WTC11 (cell line): Measurements from ENCODE around the gene ZBTB7C. TPM values are rescaled to one million over a fixed set of nuclear protein-coding genes. Genes with fewer than 3 reads are reported as not detected.

Experiments
- ATAC-seq: fragments of 200-7000 bp; cut with Tn5 transposase; 2 replicates; pipeline ENCODE4 v1.10.0; 2021; ENCODE audit warnings: mild to moderate bottlenecking, moderate library complexity
- CTCF ChIA-PET: fragments of 300-600 bp; sonication (Branson Sonifier 250); formaldehyde crosslinking; loops from one replicate; lab custom pipeline; 2021; ENCODE audit warnings: antibody characterized with exemption; lab: Charles Lee
- POLR2A ChIA-PET: fragments of 350-600 bp; sonication (Branson Sonifier 250); formaldehyde crosslinking; loops from one replicate; lab custom pipeline; 2021; ENCODE audit warnings: antibody characterized with exemption; lab: Charles Lee
- DNase-seq: peaks from one replicate; pipeline ENCODE4 v3.0.0; 2021; ENCODE audit warnings: low spot score
- H3K27ac Mint-ChIP-seq: 2 replicates; pipeline ENCODE4 v1.8.0; 2021; ENCODE audit warnings: mixed read lengths
- H3K27me3 Mint-ChIP-seq: 2 replicates; pipeline ENCODE4 v1.8.0; 2021; ENCODE audit warnings: low read depth, mild to moderate bottlenecking, moderate library complexity, mixed read lengths
- H3K36me3 Mint-ChIP-seq: 2 replicates; pipeline ENCODE4 v1.8.0; 2021; ENCODE audit warnings: mixed read lengths
- H3K4me1 Mint-ChIP-seq: 2 replicates; pipeline ENCODE4 v1.8.0; 2022; ENCODE audit warnings: mixed read lengths
- H3K4me3 Mint-ChIP-seq: 2 replicates; pipeline ENCODE4 v1.8.0; 2021; ENCODE audit warnings: mild to moderate bottlenecking, moderate library complexity, mixed read lengths
- H3K9me3 Mint-ChIP-seq: 2 replicates; pipeline ENCODE4 v1.8.0; 2021; ENCODE audit warnings: mixed read lengths
- AR ChIP-seq: fragments of 250-450 bp; sonication (Bioruptor Pico); IDR thresholded peaks from 2 replicates; pipeline ENCODE4 v1.9.0; 2021; ENCODE audit warnings: mild to moderate bottlenecking
- CBFB ChIP-seq: sonication (generic); formaldehyde crosslinking; IDR thresholded peaks from 2 replicates; pipeline ENCODE4 v1.8.1; 2022; ENCODE audit warnings: mild to moderate bottlenecking, low read depth, missing genetic modification reagents
- CREM ChIP-seq: sonication (generic); formaldehyde crosslinking; IDR thresholded peaks from 2 replicates; pipeline ENCODE4 v1.8.1; 2022; ENCODE audit warnings: mild to moderate bottlenecking, missing genetic modification reagents, moderate library complexity
- E2F4 ChIP-seq: sonication (generic); formaldehyde crosslinking; IDR thresholded peaks from 2 replicates; pipeline ENCODE4 v1.8.1; 2022; ENCODE audit warnings: low read depth, mild to moderate bottlenecking, moderate library complexity, missing genetic modification reagents, borderline replicate concordance
- ERG ChIP-seq: fragments of 250-450 bp; sonication (Bioruptor Pico); IDR thresholded peaks from 2 replicates; pipeline ENCODE4 v1.8.0; 2021; ENCODE audit warnings: mild to moderate bottlenecking
- FOXP1 ChIP-seq: sonication (generic); formaldehyde crosslinking; IDR thresholded peaks from 2 replicates; pipeline ENCODE4 v1.8.0; 2022; ENCODE audit warnings: missing genetic modification reagents, mild to moderate bottlenecking, moderate library complexity, borderline replicate concordance
- GTF2I ChIP-seq: fragments of 250-450 bp; sonication (Bioruptor Pico); conservative IDR thresholded peaks from 2 replicates; pipeline ENCODE4 v1.4.0; 2021; ENCODE audit warnings: mild to moderate bottlenecking
- HMGA2 ChIP-seq: fragments of 250-450 bp; sonication (Bioruptor Pico); IDR thresholded peaks from 2 replicates; pipeline ENCODE4 v1.4.0; 2021; ENCODE audit warnings: mild to moderate bottlenecking, moderate library complexity
- HMGXB4 ChIP-seq: sonication (generic); formaldehyde crosslinking; IDR thresholded peaks from 2 replicates; pipeline ENCODE4 v1.8.1; 2023; ENCODE audit warnings: mild to moderate bottlenecking, moderate library complexity, missing genetic modification reagents
- IRF1 ChIP-seq: sonication (generic); formaldehyde crosslinking; IDR thresholded peaks from 2 replicates; pipeline ENCODE4 v1.8.0; 2023; ENCODE audit warnings: missing genetic modification reagents
- MLX ChIP-seq: sonication (generic); formaldehyde crosslinking; IDR thresholded peaks from 2 replicates; pipeline ENCODE4 v1.8.1; 2023; ENCODE audit warnings: mild to moderate bottlenecking, missing genetic modification reagents, moderate library complexity
- NR1H2 ChIP-seq: sonication (generic); formaldehyde crosslinking; IDR thresholded peaks from 2 replicates; pipeline ENCODE4 v1.9.0; 2021; ENCODE audit warnings: mild to moderate bottlenecking, moderate library complexity, missing genetic modification reagents
- SMAD3 ChIP-seq: sonication (generic); formaldehyde crosslinking; IDR thresholded peaks from 2 replicates; pipeline ENCODE4 v1.8.0; 2022; ENCODE audit warnings: missing genetic modification reagents, mild to moderate bottlenecking, borderline replicate concordance
- SP1 ChIP-seq: sonication (generic); formaldehyde crosslinking; conservative IDR thresholded peaks from 2 replicates; pipeline ENCODE4 v1.8.1; 2022; ENCODE audit warnings: missing genetic modification reagents
- USF2 ChIP-seq: sonication (generic); formaldehyde crosslinking; IDR thresholded peaks from 2 replicates; pipeline ENCODE4 v1.8.1; 2023; ENCODE audit warnings: mild to moderate bottlenecking, missing genetic modification reagents, moderate library complexity
- ZNF121 ChIP-seq: sonication (generic); formaldehyde crosslinking; IDR thresholded peaks from 2 replicates; pipeline ENCODE4 v1.8.0; 2023; ENCODE audit warnings: missing genetic modification reagents
- ZNF232 ChIP-seq: sonication (generic); formaldehyde crosslinking; IDR thresholded peaks from 2 replicates; pipeline ENCODE4 v1.8.0; 2022; ENCODE audit warnings: mild to moderate bottlenecking, missing genetic modification reagents
- ZNF281 ChIP-seq: sonication (generic); formaldehyde crosslinking; IDR thresholded peaks from 2 replicates; pipeline ENCODE4 v1.8.0; 2023; ENCODE audit warnings: mild to moderate bottlenecking, missing genetic modification reagents
- ZNF396 ChIP-seq: fragments of 250-450 bp; sonication (Bioruptor Pico); IDR thresholded peaks from 2 replicates; pipeline ENCODE4 v1.8.0; 2021; ENCODE audit warnings: mild to moderate bottlenecking, moderate library complexity, borderline replicate concordance
- total RNA-seq: library from RNA; stranded (reverse); gene quantifications from 3 replicates; pipeline ENCODE4 v1.2.3, GENCODE V29; 2021

ZBTB7C gene
- total RNA-seq, 1 experiment from 2014 or later: 0.48 TPM

- Mint-ChIP-seq H3K9me3 (no peaks in the 10 kb centered on the region), H3K27me3 (no peaks in the 10 kb centered on the region), H3K27ac (no peak overlapping the region), H3K4me1 (no peaks in the 10 kb centered on the region), H3K4me3 (no peak overlapping the region), H3K36me3 (no peaks in the 10 kb centered on the region)
- ChIA-PET CTCF (no interaction called here), POLR2A (no interaction called here)
- ATAC-seq (no peak), DNase-seq (no peak)
- TF ChIP-seq USF2 (CRISPR knock-in tag) (no peak), AR (no peak), ZNF232 (CRISPR knock-in tag) (no peak), ZNF281 (CRISPR knock-in tag) (no peak), E2F4 (no peak), ZNF396 (CRISPR knock-in tag) (no peak), SMAD3 (CRISPR knock-in tag) (no peak)
These were observed 317.2 kb downstream of the ZBTB7C start for GRCh38 chr18:48091869-48092497.

GRCh38 chr18:48090702-48091101 is 318.5 kb downstream of the ZBTB7C start:
- CTCF ChIA-PET: no interaction called here
- ATAC-seq (no peak), DNase-seq (no peak)
- no peaks in the 10 kb centered on the region for H3K9me3 Mint-ChIP-seq
- no peaks in the 10 kb centered on the region for H3K36me3 Mint-ChIP-seq
- H3K4me3 Mint-ChIP-seq: no peak overlapping the region
- POLR2A ChIA-PET: no interaction called here
- no peak overlapping the region for H3K27ac Mint-ChIP-seq
- H3K27me3 Mint-ChIP-seq: no peaks in the 10 kb centered on the region
- H3K4me1 Mint-ChIP-seq: no peaks in the 10 kb centered on the region
- TF ChIP-seq IRF1 (CRISPR knock-in tag) (no peak), MLX (CRISPR knock-in tag) (no peak), CREM (CRISPR knock-in tag) (no peak), CBFB (no peak), NR1H2 (CRISPR knock-in tag) (no peak), ZNF121 (CRISPR knock-in tag) (no peak), HMGA2 (no peak), FOXP1 (CRISPR knock-in tag) (no peak), SP1 (no peak), GTF2I (CRISPR knock-in tag) (no peak), ZNF281 (CRISPR knock-in tag) (no peak), ERG (CRISPR knock-in tag) (no peak), HMGXB4 (CRISPR knock-in tag) (no peak)
